Left ventricle myocardium inferior (tissue), 1 donor: Measurements from ENCODE around the gene HLA-DPA1. TPM values are rescaled to one million over a fixed set of nuclear protein-coding genes. Genes with fewer than 3 reads are reported as not detected.

Experiments used
- DNase-seq: peaks from one replicate; pipeline ENCODE4 v3.0.0-alpha.2; 2020
- H3K27ac ChIP-seq: fragments of 200-600 bp; replicated peaks from 2 replicates; pipeline ENCODE4 v1.8.0; 2021
- H3K27me3 ChIP-seq: fragments of 200-600 bp; 2 replicates; pipeline ENCODE4 v1.8.0; 2021; ENCODE audit warnings: low read depth
- H3K36me3 ChIP-seq: fragments of 200-600 bp; 2 replicates; pipeline ENCODE4 v1.8.0; 2021
- H3K4me1 ChIP-seq: fragments of 200-600 bp; 2 replicates; pipeline ENCODE4 v1.8.0; 2021
- H3K4me3 ChIP-seq: fragments of 200-600 bp; 2 replicates; pipeline ENCODE4 v1.8.0; 2021; ENCODE audit warnings: mild to moderate bottlenecking, moderate library complexity
- H3K9me3 ChIP-seq: fragments of 200-600 bp; replicated peaks from 2 replicates; pipeline ENCODE4 v1.8.0; 2021
- intact Hi-C: fragments of 100-400 bp; cut with micrococcal nuclease; formaldehyde crosslinking; loops from one replicate; pipeline ENCODE4 v1.11.0; 2022
- total RNA-seq: library from RNA; stranded (reverse); fragmentation: NEBNext Ultra II Directional; extraction: Animal tissue kit (Norgen Biotek cat#: 25700); gene quantifications from one replicate; pipeline ENCODE4 v1.2.1, GENCODE V29; 2021
- TF ChIP-seq, protein P1 (sequence below): fragments of 200-600 bp; IDR thresholded peaks from 2 replicates; pipeline ENCODE4 v1.8.0; 2021; ENCODE audit warnings: antibody characterized with exemption, mild to moderate bottlenecking, borderline replicate concordance
- donor health status: DM: no; HTN: yes; CAD: no; lungs with severe emphysema.

Gene HLA-DPA1
- total RNA-seq, 1 donor from 2014 or later, result 28.8 TPM

DNA sequence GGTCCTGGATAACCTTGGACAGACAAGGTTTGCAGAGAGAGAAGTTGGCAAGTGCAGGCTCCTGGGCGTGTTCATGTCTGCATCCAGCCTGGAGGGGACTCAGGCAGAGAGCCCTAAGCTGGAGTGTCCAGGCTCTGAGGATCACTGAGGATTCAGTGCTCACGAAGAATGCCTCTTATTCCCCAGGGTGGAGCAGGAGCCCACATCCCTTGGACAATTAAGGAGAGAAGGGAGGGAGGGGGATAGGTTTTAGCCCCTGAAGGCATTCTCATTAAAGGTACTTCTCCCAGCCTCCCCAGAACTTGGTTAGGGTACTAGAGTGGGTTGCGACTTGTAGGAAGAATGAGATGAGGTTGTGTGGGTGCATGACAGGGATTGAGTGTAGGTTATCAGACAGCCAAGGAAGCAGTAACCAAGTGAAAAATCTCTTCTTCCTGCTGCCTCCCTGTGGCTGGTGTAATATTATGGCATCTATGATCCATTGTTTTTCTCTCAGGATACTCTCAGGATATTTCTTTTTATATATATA is 3.0 kb upstream of the HLA-DPA1 start:
- Histone ChIP-seq H3K4me3 (peak overlapping the region; percentile 65), H3K4me1 (peaks cover 43% of the 10 kb centered on the region), H3K36me3 (no peaks in the 10 kb centered on the region), H3K27ac (peak overlapping the region; percentile 84), H3K27me3 (no peaks in the 10 kb centered on the region), H3K9me3 (no peaks in the 10 kb centered on the region)
- TF ChIP-seq, protein P1, sequence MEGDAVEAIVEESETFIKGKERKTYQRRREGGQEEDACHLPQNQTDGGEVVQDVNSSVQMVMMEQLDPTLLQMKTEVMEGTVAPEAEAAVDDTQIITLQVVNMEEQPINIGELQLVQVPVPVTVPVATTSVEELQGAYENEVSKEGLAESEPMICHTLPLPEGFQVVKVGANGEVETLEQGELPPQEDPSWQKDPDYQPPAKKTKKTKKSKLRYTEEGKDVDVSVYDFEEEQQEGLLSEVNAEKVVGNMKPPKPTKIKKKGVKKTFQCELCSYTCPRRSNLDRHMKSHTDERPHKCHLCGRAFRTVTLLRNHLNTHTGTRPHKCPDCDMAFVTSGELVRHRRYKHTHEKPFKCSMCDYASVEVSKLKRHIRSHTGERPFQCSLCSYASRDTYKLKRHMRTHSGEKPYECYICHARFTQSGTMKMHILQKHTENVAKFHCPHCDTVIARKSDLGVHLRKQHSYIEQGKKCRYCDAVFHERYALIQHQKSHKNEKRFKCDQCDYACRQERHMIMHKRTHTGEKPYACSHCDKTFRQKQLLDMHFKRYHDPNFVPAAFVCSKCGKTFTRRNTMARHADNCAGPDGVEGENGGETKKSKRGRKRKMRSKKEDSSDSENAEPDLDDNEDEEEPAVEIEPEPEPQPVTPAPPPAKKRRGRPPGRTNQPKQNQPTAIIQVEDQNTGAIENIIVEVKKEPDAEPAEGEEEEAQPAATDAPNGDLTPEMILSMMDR, result no peak
- intact Hi-C loops, result no loop called here
- DNase-seq, result no peak

DNA sequence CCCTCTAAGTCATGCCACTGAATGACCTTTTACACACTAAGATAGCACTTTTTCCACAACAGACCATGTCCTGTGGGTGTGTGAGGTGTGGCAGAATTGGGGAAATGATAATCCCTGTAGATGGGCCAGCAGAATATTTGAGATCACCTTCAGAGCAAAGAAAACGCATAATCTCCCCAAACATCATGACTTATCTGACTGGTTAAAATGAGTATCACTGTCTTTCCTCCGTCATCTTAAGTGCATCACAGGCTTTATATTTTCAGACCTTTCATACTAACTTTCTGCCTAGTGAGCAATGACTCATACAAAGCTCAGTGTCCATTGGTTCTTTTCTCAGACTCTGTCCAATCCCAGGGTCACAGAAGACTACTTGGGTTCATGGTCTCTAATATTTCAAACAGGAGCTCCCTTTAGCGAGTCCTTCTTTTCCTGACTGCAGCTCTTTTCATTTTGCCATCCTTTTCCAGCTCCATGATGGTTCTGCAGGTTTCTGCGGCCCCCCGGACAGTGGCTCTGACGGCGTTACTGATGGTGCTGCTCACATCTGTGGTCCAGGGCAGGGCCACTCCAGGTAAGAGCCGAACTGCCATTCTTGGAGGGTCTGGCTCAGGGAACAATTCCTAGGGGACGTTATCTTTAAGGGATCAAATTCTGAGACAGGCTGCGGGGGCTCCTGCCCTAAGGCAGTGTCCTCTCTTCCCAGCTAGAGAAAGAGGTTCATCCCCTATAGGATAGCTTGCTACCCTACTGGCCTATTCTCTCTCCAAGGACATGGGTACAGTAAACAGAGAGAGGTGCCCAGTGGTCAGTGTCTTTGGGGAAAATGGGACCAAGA is 2.3 kb upstream of the HLA-DPA1 start, which contains the start of gene HLA-DPB1:
TSS of gene HLA-DPB1 (plus strand) at position 423 of the 838 bp plus-strand sequence. CDS start at position 475, 52 bp downstream.
- Histone ChIP-seq H3K27me3 (no peaks in the 10 kb centered on the region), H3K4me1 (peaks cover 36% of the 10 kb centered on the region), H3K27ac (peak within 1 kb of the TSS; percentile 84), H3K36me3 (no peaks in the 10 kb centered on the region), H3K9me3 (no peaks in the 10 kb centered on the region), H3K4me3 (peak within 1 kb of the TSS; percentile 65)
- intact Hi-C loops, result no loop called here
- no peak for DNase-seq
- TF ChIP-seq, protein P1, result no peak

GRCh38 chr6:33075208-33075567 is 1.7 kb upstream of the HLA-DPA1 start:
- H3K4me3 ChIP-seq, result no peak overlapping the region
- no peak for DNase-seq
- no peaks in the 10 kb centered on the region for H3K9me3 ChIP-seq
- TF ChIP-seq, protein P1, result no peak
- peaks cover 30% of the 10 kb centered on the region for H3K4me1 ChIP-seq
- peak overlapping the region; percentile 84 for H3K27ac ChIP-seq
- intact Hi-C loops, result no loop called here
- no peaks in the 10 kb centered on the region for H3K27me3 ChIP-seq
- H3K36me3 ChIP-seq, result no peaks in the 10 kb centered on the region

GRCh38 chr6:33072508-33073100 is 845 bp downstream of the HLA-DPA1 start:
- TF ChIP-seq, protein P1, result no peak
- peak overlapping the region; percentile 63 for H3K4me3 ChIP-seq
- no peak for DNase-seq
- H3K4me1 ChIP-seq, result peaks cover 25% of the 10 kb centered on the region
- H3K9me3 ChIP-seq, result no peaks in the 10 kb centered on the region
- no peaks in the 10 kb centered on the region for H3K27me3 ChIP-seq
- H3K36me3 ChIP-seq, result peaks cover 17% of the 10 kb centered on the region
- peak overlapping the region; percentile 68 for H3K27ac ChIP-seq
- intact Hi-C loops, result no loop called here

DNA sequence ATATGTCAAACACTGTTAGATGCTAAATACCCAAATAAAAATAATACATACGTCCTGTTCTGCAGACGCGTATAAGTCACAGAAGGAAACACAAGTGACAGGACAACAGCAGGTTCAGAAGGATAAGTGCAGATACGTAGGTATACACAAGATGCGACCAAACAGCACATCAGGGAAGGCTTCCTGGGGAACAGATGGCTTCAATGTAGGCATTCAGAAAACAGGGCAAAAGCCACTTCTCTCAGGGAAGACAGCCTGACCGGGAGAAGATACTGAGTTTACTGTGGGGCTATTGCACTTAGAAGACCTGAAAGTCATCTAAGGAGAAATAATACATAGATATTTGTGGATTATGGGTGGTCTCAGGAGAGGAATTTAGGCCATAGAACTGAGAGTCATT is 1.9 kb downstream of the HLA-DPA1 start:
- Histone ChIP-seq H3K4me3 (peak overlapping the region; percentile 63), H3K27me3 (no peaks in the 10 kb centered on the region), H3K4me1 (peaks cover 25% of the 10 kb centered on the region), H3K9me3 (peaks cover 4% of the 10 kb centered on the region), H3K36me3 (peaks cover 25% of the 10 kb centered on the region), H3K27ac (no peak overlapping the region)
- DNase-seq, result no peak
- intact Hi-C loops, result no loop called here
- TF ChIP-seq, protein P1, result no peak
